Astrocyte (in vitro differentiated cells and primary cell): ENCODE data around the gene BCR.

ENCODE experiments used
- CTCF ChIP-seq: IDR thresholded peaks from 2 replicates; pipeline ENCODE4 v1.5.1; 2011; ENCODE audit warnings: low read depth, mild to moderate bottlenecking, inconsistent platforms, low read length, moderate library complexity; ENCODE audit not compliant: insufficient read depth
- EZH2 ChIP-seq: IDR thresholded peaks from 2 replicates; pipeline ENCODE4 v1.6.1; 2012; ENCODE audit warnings: mild to moderate bottlenecking, low read length, inconsistent platforms; ENCODE audit not compliant: insufficient read depth

DNA sequence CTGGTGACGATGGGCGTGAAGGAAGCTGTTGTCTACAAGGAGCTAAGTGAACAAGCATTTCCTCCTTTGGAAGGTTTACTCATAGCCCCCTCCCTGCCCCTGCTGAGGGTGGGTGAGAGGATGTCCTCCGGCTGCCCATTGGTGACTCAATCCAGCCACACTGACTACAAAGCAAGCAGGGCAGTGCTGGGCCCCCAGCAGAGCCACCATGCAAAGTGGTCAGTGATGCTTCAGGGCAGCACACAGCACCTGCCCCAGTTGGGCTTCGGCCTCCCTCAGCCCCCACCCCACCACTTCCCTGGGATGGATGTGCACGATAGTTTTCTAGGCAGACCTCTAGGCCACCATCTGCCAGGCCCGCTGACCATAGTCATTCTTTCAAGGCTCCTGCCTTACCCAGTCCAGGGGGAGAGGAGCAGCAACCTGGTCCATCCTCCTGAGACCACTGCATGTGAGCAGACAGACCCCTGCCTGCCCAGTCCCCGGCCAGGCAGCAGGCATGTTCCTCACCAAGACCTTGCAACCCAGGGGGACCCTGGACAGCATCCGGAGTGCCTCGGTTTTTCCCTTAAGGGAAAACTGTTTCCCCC lies 125.1 kb downstream of the BCR start:
- no peak for TF ChIP-seq CTCF
- TF ChIP-seq EZH2 = no peak
